ENCODE results near the gene OPTN. TPM values are rescaled to one million over a fixed set of nuclear protein-coding genes. Genes with fewer than 3 reads are reported as not detected.
"Not testable (repeated sequence)": the region's sequence is repeated elsewhere in the genome, so short reads cannot be mapped to it uniquely, and the experiment has no call there.

OPTN gene
- total RNA-seq (100 to 1,000 TPM; 178 to 561 (median 312) TPM), polyA plus RNA-seq (100 to 1,000 TPM; 113 to 523 (median 518) TPM)
- long read RNA-seq, donor 1, transcript OPTN-202 (15 exons, 3,400 nt): minor isoform, 31 of 598 reads
- long read RNA-seq, donor 1, transcript OPTN-205 (14 exons, 3,321 nt): major isoform, 324 of 598 reads
- long read RNA-seq, donor 1, partial matches to known transcripts: 96 of 598 reads
- long read RNA-seq, donor 1, other reads (novel, unspliced or antisense): 147 of 598 reads
- long read RNA-seq, donor 2, transcript OPTN-205 (14 exons, 3,321 nt): major isoform, 869 of 1,705 reads
- long read RNA-seq, donor 2, transcript OPTN-203 (16 exons, 3,521 nt): minor isoform, 10 of 1,705 reads
- long read RNA-seq, donor 2, transcript OPTN-204 (16 exons, 3,488 nt): minor isoform, 9 of 1,705 reads
- long read RNA-seq, donor 2, transcript OPTN-202 (15 exons, 3,400 nt): minor isoform, 106 of 1,705 reads
- long read RNA-seq, donor 2, partial matches to known transcripts: 175 of 1,705 reads
- long read RNA-seq, donor 2, other reads (novel, unspliced or antisense): 536 of 1,705 reads

DNA sequence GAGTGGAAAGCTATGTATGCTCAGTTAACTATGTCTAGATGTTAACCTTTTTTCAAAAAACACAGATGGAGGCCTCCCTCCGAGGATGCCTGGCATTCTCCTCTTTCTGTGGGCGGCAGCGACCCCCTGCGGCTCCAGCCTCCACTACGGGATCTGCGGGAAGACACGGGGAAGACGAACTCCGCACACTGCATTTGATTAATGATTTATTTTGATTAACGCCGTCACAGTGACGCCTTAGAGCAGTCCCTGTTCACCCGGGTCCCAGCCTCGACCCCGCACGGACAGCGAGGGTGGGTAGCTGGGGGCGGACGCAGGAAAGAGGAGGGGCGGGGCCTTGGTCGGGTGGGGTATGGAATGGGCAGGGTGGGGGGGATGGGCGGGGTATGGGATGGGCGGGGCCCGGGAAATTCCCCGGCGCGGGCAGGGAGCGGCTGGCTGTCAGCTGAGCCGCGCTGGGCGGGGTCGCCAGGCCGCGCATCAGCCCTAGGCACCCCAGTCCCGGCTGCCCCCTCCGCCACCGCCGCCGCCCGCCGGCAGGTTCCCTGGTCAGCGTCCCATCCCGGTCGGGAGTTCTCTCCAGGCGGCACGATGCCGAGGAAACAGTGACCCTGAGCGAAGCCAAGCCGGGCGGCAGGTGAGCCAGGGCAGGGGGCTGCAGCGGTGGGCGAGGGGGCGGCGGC is at the start of gene OPTN:
Gene OPTN, plus strand, starts transcription at position 498 of the 683 bp plus-strand sequence. CDS start 8,960 bp downstream, outside the sequence.
- DNase-seq (peak; percentile 79 to 91), ATAC-seq (peak; percentile 80 to 89 (median 88))
- intact Hi-C loops (cut with DNase I): loop anchor here (5.0 to 10.0 kb wide), 4 partner anchors 195 to 903 kb away; partner anchors contain the start of genes CDC123 (in 1 of the 2) and NUDT5 (in 1 of the 2)
- H3K27ac ChIP-seq: peak within 1 kb of the TSS; percentile 99
- peak within 1 kb of the TSS; percentile 99 for H3K4me3 ChIP-seq
- no peaks in the 10 kb centered on the region for H3K9me3 ChIP-seq
- H3K36me3 ChIP-seq (ENCODE audit: insufficient read depth in 1 of 2, low read depth in 1 of 2): peaks cover 0 to 9% of the 10 kb centered on the region in 2 donors
- peaks cover 13% of the 10 kb centered on the region for H3K4me1 ChIP-seq
- WGBS, 3 donors: 0 to 1% (median 1%) methylated on average over 27 to 54 of the region's 54 CpGs
- TF ChIP-seq, protein P1, sequence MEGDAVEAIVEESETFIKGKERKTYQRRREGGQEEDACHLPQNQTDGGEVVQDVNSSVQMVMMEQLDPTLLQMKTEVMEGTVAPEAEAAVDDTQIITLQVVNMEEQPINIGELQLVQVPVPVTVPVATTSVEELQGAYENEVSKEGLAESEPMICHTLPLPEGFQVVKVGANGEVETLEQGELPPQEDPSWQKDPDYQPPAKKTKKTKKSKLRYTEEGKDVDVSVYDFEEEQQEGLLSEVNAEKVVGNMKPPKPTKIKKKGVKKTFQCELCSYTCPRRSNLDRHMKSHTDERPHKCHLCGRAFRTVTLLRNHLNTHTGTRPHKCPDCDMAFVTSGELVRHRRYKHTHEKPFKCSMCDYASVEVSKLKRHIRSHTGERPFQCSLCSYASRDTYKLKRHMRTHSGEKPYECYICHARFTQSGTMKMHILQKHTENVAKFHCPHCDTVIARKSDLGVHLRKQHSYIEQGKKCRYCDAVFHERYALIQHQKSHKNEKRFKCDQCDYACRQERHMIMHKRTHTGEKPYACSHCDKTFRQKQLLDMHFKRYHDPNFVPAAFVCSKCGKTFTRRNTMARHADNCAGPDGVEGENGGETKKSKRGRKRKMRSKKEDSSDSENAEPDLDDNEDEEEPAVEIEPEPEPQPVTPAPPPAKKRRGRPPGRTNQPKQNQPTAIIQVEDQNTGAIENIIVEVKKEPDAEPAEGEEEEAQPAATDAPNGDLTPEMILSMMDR (IDR thresholded peaks at IDR 0.05): peak; percentile 72
- no peaks in the 10 kb centered on the region for H3K27me3 ChIP-seq (ENCODE audit: insufficient read depth in 3 of 3, low read length in 2 of 3)

- Histone ChIP-seq H3K27me3 (ENCODE audit: insufficient read depth in 3 of 3, low read length in 2 of 3) (no peaks in the 10 kb centered on the region), H3K36me3 (ENCODE audit: insufficient read depth in 1 of 2, low read depth in 1 of 2) (no peaks in the 10 kb centered on the region), H3K4me3 (no peak overlapping the region), H3K9me3 (no peaks in the 10 kb centered on the region), H3K4me1 (no peaks in the 10 kb centered on the region), H3K27ac (no peak overlapping the region)
- TF ChIP-seq, protein P1 (IDR thresholded peaks at IDR 0.05): no peak
- DNase-seq (no peak), ATAC-seq (no peak)
- 47 to 52% (median 47%) methylated on average over 7 of the region's 7 CpGs for WGBS, 3 donors
- intact Hi-C loops (cut with DNase I): no loop called here
Observed at GRCh38 chr10:13051126-13051694, 48.8 kb upstream of the OPTN start.

GRCh38 chr10:13053208-13053607 is 46.8 kb upstream of the OPTN start:
- H3K36me3 ChIP-seq (ENCODE audit: insufficient read depth in 1 of 2, low read depth in 1 of 2); ATAC-seq; H3K9me3 ChIP-seq; intact Hi-C loops (cut with DNase I); H3K27ac ChIP-seq; H3K27me3 ChIP-seq (ENCODE audit: insufficient read depth in 3 of 3, low read length in 2 of 3); H3K4me3 ChIP-seq; DNase-seq; H3K4me1 ChIP-seq: not testable (repeated sequence)
- WGBS, 3 donors: 60 to 67% (median 65%) methylated on average over 1 of the region's 1 CpG

DNA sequence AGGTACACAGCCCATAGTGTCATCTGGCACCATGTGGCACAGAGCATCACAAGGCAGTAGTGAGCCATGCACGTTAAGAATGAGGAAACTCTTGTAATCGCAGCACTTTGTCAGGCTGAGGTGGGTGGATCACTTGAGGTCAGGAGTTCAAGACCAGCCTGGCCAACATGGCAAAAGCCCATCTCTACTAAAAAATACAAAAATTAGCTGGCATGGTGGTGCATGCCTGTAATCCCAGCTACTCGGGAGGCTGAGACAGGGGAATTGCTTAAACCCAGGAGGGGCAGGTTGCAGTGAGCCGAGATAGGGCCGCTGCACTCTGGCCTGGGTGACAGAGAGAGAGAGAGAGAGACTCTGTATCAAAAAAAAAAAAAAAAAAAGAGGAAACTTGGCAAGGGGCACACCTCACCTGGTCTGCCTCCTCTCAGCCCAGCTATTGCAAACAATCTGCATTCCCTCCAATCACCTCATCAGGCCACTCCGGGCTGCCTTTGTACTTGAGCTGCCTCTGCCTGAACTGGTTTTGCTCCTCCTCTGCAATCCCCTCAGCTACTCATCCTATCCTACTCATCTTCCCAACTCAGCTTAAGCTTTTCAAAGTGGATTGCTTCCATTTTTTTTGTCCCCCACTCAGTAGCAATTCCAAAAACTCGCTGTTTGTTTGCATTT is 46.0 kb upstream of the OPTN start:
- WGBS, 3 donors: 80 to 84% (median 82%) methylated on average over 7 of the region's 7 CpGs
- Histone ChIP-seq H3K4me3 (no peak overlapping the region), H3K36me3 (ENCODE audit: insufficient read depth in 1 of 2, low read depth in 1 of 2) (no peaks in the 10 kb centered on the region), H3K27me3 (ENCODE audit: insufficient read depth in 3 of 3, low read length in 2 of 3) (no peaks in the 10 kb centered on the region), H3K27ac (no peak overlapping the region), H3K9me3 (no peaks in the 10 kb centered on the region), H3K4me1 (no peaks in the 10 kb centered on the region)
- TF ChIP-seq, protein P1 (IDR thresholded peaks at IDR 0.05): no peak
- no peak for ATAC-seq
- intact Hi-C loops (cut with DNase I): no loop called here
- no peak for DNase-seq

All from psoas muscle (tissue), 8 donors.